OCI-LY7 (cell line): ENCODE results near the gene RNF215. TPM values are rescaled to one million over a fixed set of nuclear protein-coding genes. Genes with fewer than 3 reads are reported as not detected.

Experiments used
- BruUV-seq: library from RNA; stranded (reverse); fragments of 400-500 nt; replicated peaks from 2 replicates; lab custom pipeline; 2021; lab: Mats Ljungman, UMichigan
- CTCF ChIA-PET: fragments of 300-600 bp; sonication (Branson Sonifier 250); formaldehyde crosslinking; loops from one replicate; lab custom pipeline; 2022; ENCODE audit warnings: antibody characterized with exemption; ENCODE audit not compliant: unreplicated experiment; lab: Charles Lee
- POLR2A ChIA-PET: fragments of 300-600 bp; sonication (Branson Sonifier 250); formaldehyde crosslinking; loops from one replicate; lab custom pipeline; 2022; ENCODE audit warnings: antibody characterized with exemption; lab: Charles Lee
- DNase-seq: peaks from one replicate; pipeline ENCODE4 v3.0.0-alpha.2; 2015; ENCODE audit warnings: low spot score
- H2AFZ ChIP-seq: fragments of 200-600 bp; sonication (generic), shearing (Covaris generic); 2 replicates; pipeline ENCODE4 v1.6.1; 2014; ENCODE audit warnings: mild to moderate bottlenecking, antibody characterized with exemption, low read length, moderate library complexity
- H3K27ac ChIP-seq: fragments of 200-600 bp; sonication (generic); 2 replicates; pipeline ENCODE4 v1.5.1; 2014; ENCODE audit warnings: mixed run types, low read depth, mild to moderate bottlenecking, moderate library complexity, low read length, inconsistent platforms; ENCODE audit not compliant: poor library complexity, severe bottlenecking
- H3K36me3 ChIP-seq: fragments of 200-600 bp; sonication (generic); 2 replicates; pipeline ENCODE4 v1.6.1; 2014; ENCODE audit warnings: mild to moderate bottlenecking, antibody characterized with exemption, low read length, moderate library complexity, mixed read lengths; ENCODE audit not compliant: insufficient read depth
- H3K4me1 ChIP-seq: fragments of 200-600 bp; sonication (generic); 2 replicates; pipeline ENCODE4 v1.5.1; 2014; ENCODE audit warnings: mild to moderate bottlenecking, low read length; ENCODE audit not compliant: insufficient read depth, poor library complexity, severe bottlenecking
- H3K4me2 ChIP-seq: fragments of 200-600 bp; sonication (generic); 2 replicates; pipeline ENCODE4 v1.6.1; 2014; ENCODE audit warnings: mild to moderate bottlenecking, low read length
- H3K4me3 ChIP-seq: fragments of 200-600 bp; sonication (generic); 2 replicates; pipeline ENCODE4 v1.5.1; 2014; ENCODE audit warnings: mild to moderate bottlenecking, low read depth, low read length; ENCODE audit not compliant: poor library complexity, severe bottlenecking
- H3K79me2 ChIP-seq: fragments of 200-600 bp; sonication (generic); 2 replicates; pipeline ENCODE4 v1.6.1; 2016; ENCODE audit warnings: low read depth, mild to moderate bottlenecking, low read length, moderate library complexity, mixed read lengths; ENCODE audit not compliant: insufficient read depth
- H3K9me2 ChIP-seq: fragments of 200-600 bp; sonication (generic); 2 replicates; pipeline ENCODE4 v1.6.1; 2016; ENCODE audit warnings: mild to moderate bottlenecking, low read length, mixed read lengths; ENCODE audit not compliant: insufficient read depth
- H3K9me3 ChIP-seq: fragments of 200-600 bp; sonication (generic); 2 replicates; pipeline ENCODE4 v1.6.1; 2014; ENCODE audit warnings: mild to moderate bottlenecking, mixed run types, low read length, mixed read lengths
- H4K20me1 ChIP-seq: fragments of 200-600 bp; sonication (generic); 2 replicates; pipeline ENCODE4 v1.6.1; 2014; ENCODE audit warnings: mild to moderate bottlenecking, antibody characterized with exemption, low read length, moderate library complexity, mixed read lengths; ENCODE audit not compliant: insufficient read depth
- CTCF ChIP-seq: fragments of 200-600 bp; sonication (generic); conservative IDR thresholded peaks from 2 replicates; pipeline ENCODE4 v1.5.1; 2014; ENCODE audit warnings: mild to moderate bottlenecking, antibody characterized with exemption, low read length, moderate library complexity, mixed read lengths
- EZH2phosphoT487 ChIP-seq: fragments of 200-600 bp; sonication (generic); IDR thresholded peaks from 2 replicates; pipeline ENCODE4 v1.6.1; 2018; ENCODE audit warnings: low read depth, borderline replicate concordance, mild to moderate bottlenecking, mixed run types, antibody characterized with exemption, low read length, moderate library complexity, mixed read lengths
- intact Hi-C: fragments of 100-400 bp; cut with micrococcal nuclease; formaldehyde crosslinking; loops from one replicate; pipeline ENCODE4 v1.10.0; 2022; ENCODE audit not compliant: unreplicated experiment
- total RNA-seq, 2 experiments: library from RNA; depleted of rRNA in 1 of 2; stranded (reverse); fragments of >200 nt in 1 of 2; shearing (Covaris generic) in 1 of 2; gene quantifications; 2 replicates each; pipeline ENCODE4 v1.2.3, GENCODE V29; 2014 to 2022

The RNF215 gene
- total RNA-seq, 2 experiments from 2014 or later = 8.0 to 13.8 TPM

DNA sequence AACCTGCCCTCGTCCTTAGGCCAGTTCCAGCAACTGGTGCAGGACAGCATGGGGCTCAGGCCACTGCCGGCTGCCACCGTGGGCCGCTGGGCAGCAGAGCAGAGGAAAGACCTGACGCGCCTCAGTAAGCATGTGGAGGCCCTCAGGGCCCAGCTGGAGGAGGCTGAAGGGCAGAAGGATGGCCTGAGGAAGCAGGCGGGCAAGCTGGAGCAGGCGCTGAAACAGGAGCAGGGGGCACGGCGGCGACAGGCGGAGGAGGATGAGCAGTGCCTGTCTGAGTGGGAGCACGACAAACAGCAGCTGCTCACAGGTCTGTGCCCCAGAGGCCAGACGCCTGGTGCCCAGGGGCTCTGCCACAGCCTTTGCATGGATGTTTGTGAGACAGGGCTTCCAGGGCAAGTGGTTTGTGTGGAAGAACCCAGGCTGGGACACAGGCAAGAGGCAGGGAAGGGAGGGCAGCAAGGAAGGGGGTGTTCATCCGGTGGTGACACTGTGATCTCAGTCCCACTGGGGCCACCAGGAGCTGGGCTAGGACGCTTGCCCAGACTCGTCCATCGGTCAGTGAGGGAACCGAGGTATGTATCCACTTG is 16.5 kb downstream of the RNF215 start:
- Histone ChIP-seq H3K4me1 (no peaks in the 10 kb centered on the region), H3K4me2 (no peak overlapping the region), H3K27ac (no peak overlapping the region), H2AFZ (no peak overlapping the region), H3K36me3 (no peaks in the 10 kb centered on the region), H3K79me2 (no peaks in the 10 kb centered on the region), H3K4me3 (no peak overlapping the region), H3K9me3 (no peaks in the 10 kb centered on the region), H4K20me1 (no peaks in the 10 kb centered on the region), H3K9me2 (no peaks in the 10 kb centered on the region)
- intact Hi-C loops = no loop called here
- CTCF ChIA-PET = no interaction called here
- BruUV-seq = no TSS peak
- TF ChIP-seq EZH2phosphoT487 = no peak
- no peak for TF ChIP-seq CTCF
- no peak for DNase-seq
- POLR2A ChIA-PET = no interaction called here

- H2AFZ ChIP-seq = no peak overlapping the region
- ChIA-PET CTCF (interaction anchor here (1.1 kb wide), 1 partner anchor 80 kb away, joined by 4 read pairs; no protein-coding TSS in a partner anchor), POLR2A (no interaction called here)
- no peaks in the 10 kb centered on the region for H4K20me1 ChIP-seq
- H3K9me3 ChIP-seq = no peaks in the 10 kb centered on the region
- no peak overlapping the region for H3K27ac ChIP-seq
- intact Hi-C loops = no loop called here
- H3K4me1 ChIP-seq = no peaks in the 10 kb centered on the region
- no peak overlapping the region for H3K4me2 ChIP-seq
- no peak for DNase-seq
- no peaks in the 10 kb centered on the region for H3K36me3 ChIP-seq
- no peak for TF ChIP-seq CTCF
- H3K4me3 ChIP-seq = no peak overlapping the region
- H3K9me2 ChIP-seq = no peaks in the 10 kb centered on the region
- no peaks in the 10 kb centered on the region for H3K79me2 ChIP-seq
- no TSS peak for BruUV-seq
Observed at GRCh38 chr22:30368420-30368819, 18.8 kb downstream of the RNF215 start.

DNA sequence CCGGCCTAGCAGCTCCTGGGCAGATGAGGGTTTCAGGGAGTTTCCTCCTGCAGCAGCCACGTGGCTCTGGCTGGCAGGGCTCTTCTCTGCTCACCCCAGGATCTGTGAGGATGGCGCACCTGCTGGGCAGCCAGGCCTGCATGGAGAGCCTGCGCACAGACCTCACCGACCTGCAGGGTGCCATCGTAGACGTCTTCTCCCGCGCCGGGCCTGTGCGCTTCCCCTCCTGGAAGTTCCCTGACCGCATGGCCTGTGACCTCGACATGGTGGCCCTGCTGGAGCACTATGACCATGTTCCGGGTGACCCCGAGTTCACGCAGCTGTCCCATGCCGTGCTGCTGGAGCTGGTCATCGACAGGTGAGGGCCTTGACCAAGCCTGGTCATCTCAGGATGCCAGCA is 21.3 kb downstream of the RNF215 start:
- Histone ChIP-seq H3K4me3 (no peak overlapping the region), H3K9me2 (no peaks in the 10 kb centered on the region), H3K79me2 (no peaks in the 10 kb centered on the region), H2AFZ (no peak overlapping the region), H3K9me3 (no peaks in the 10 kb centered on the region), H3K27ac (no peak overlapping the region), H4K20me1 (no peaks in the 10 kb centered on the region), H3K36me3 (no peaks in the 10 kb centered on the region), H3K4me1 (peaks cover 8% of the 10 kb centered on the region), H3K4me2 (no peak overlapping the region)
- ChIA-PET CTCF (no interaction called here), POLR2A (no interaction called here)
- TF ChIP-seq CTCF (no peak), EZH2phosphoT487 (no peak)
- DNase-seq = no peak
- intact Hi-C loops = no loop called here
- BruUV-seq = no TSS peak
